GM20000 (cell line): Measurements from ENCODE around the gene ANKRD12.

Experiments
- DNase-seq: peaks from one replicate; pipeline ENCODE4 v3.0.0; 2012; ENCODE audit warnings: low spot score
- CTCF ChIP-seq: IDR thresholded peaks from 2 replicates; pipeline ENCODE4 v1.5.1; 2012; ENCODE audit warnings: mild to moderate bottlenecking, control low read depth; ENCODE audit errors: extremely low read depth, missing control alignments

The ANKRD12 gene

GRCh38 chr18:9211955-9212354, 75.4 kb downstream of the ANKRD12 start:
- no peak for DNase-seq
- no peak for TF ChIP-seq CTCF

GRCh38 chr18:9215221-9215933, 78.8 kb downstream of the ANKRD12 start:
- DNase-seq, result no peak
- no peak for TF ChIP-seq CTCF

- no peak for TF ChIP-seq CTCF
- DNase-seq, result no peak
These were observed 79.9 kb downstream of the ANKRD12 start for GRCh38 chr18:9216459-9216858.

- no peak for TF ChIP-seq CTCF
- no peak for DNase-seq
These were observed 81.3 kb downstream of the ANKRD12 start for GRCh38 chr18:9217743-9218451.

- no peak for TF ChIP-seq CTCF
- no peak for DNase-seq
These were observed 84.5 kb downstream of the ANKRD12 start for GRCh38 chr18:9221040-9221439.

GRCh38 chr18:9221661-9222060, 85.1 kb downstream of the ANKRD12 start:
- DNase-seq, result no peak
- no peak for TF ChIP-seq CTCF

GRCh38 chr18:9223356-9223755, 86.8 kb downstream of the ANKRD12 start:
- TF ChIP-seq CTCF, result no peak
- no peak for DNase-seq
